Measurements from ENCODE around the gene UNC5CL.
"Not testable (repeated sequence)": the region's sequence is repeated elsewhere in the genome, so short reads cannot be mapped to it uniquely, and the experiment has no call there.

The UNC5CL gene

GRCh38 chr6:41006980-41007379 lies 32.0 kb downstream of the UNC5CL start:
- not testable (repeated sequence) for DNase-seq (ENCODE audit: low spot score)

GRCh38 chr6:41006217-41006616 lies 32.8 kb downstream of the UNC5CL start:
- DNase-seq (ENCODE audit: low spot score): not testable (repeated sequence)

GRCh38 chr6:41002168-41002567 lies 36.9 kb downstream of the UNC5CL start:
- no peak for DNase-seq (ENCODE audit: low spot score)

GRCh38 chr6:41000248-41000647 lies 38.8 kb downstream of the UNC5CL start:
- DNase-seq (ENCODE audit: low spot score): no peak

GRCh38 chr6:40999569-40999968 lies 39.5 kb downstream of the UNC5CL start:
- DNase-seq (ENCODE audit: low spot score): no peak

- no peak for DNase-seq (ENCODE audit: low spot score)
Observed at GRCh38 chr6:40998661-40999060, 40.4 kb downstream of the UNC5CL start.

GRCh38 chr6:40997234-40997957 lies 41.6 kb downstream of the UNC5CL start:
- peak; percentile 30 for DNase-seq (ENCODE audit: low spot score)

GRCh38 chr6:40996591-40997233 lies 42.3 kb downstream of the UNC5CL start:
- no peak for DNase-seq (ENCODE audit: low spot score)

- DNase-seq (ENCODE audit: low spot score): no peak
Observed at GRCh38 chr6:40992746-40993145, 46.3 kb downstream of the UNC5CL start.

- no peak for DNase-seq (ENCODE audit: low spot score)
Observed at GRCh38 chr6:40990301-40990700, 48.7 kb downstream of the UNC5CL start.

GRCh38 chr6:40989204-40990169 lies 49.5 kb downstream of the UNC5CL start:
- no peak for DNase-seq (ENCODE audit: low spot score)

- DNase-seq (ENCODE audit: low spot score): no peak
Observed at GRCh38 chr6:40988634-40989033, 50.4 kb downstream of the UNC5CL start.

GRCh38 chr6:40986921-40987819 lies 51.9 kb downstream of the UNC5CL start:
- no peak for DNase-seq (ENCODE audit: low spot score)

GRCh38 chr6:40986364-40986763 lies 52.7 kb downstream of the UNC5CL start:
- no peak for DNase-seq (ENCODE audit: low spot score)

GRCh38 chr6:40983752-40984151 lies 55.3 kb downstream of the UNC5CL start:
- DNase-seq (ENCODE audit: low spot score): no peak

- DNase-seq (ENCODE audit: low spot score): no peak
Observed at GRCh38 chr6:40982917-40983316, 56.1 kb downstream of the UNC5CL start.

GRCh38 chr6:40978687-40979289 lies 60.2 kb downstream of the UNC5CL start:
- no peak for DNase-seq (ENCODE audit: low spot score)

GRCh38 chr6:40977695-40978094 lies 61.3 kb downstream of the UNC5CL start:
- no peak for DNase-seq (ENCODE audit: low spot score)

GRCh38 chr6:40977085-40977484 lies 61.9 kb downstream of the UNC5CL start:
- DNase-seq (ENCODE audit: low spot score): no peak

Data from HuH-7.5 (cell line).